ENCODE data around the gene CRACDL. TPM values are rescaled to one million over a fixed set of nuclear protein-coding genes. Genes with fewer than 3 reads are reported as not detected.

CRACDL gene
- total and polyA plus RNA-seq, 2 of the 13 experiments (the other 11 are each of a cell fraction or from before 2014, with no cell fraction given), result 0.15 to 0.26 TPM

DNA sequence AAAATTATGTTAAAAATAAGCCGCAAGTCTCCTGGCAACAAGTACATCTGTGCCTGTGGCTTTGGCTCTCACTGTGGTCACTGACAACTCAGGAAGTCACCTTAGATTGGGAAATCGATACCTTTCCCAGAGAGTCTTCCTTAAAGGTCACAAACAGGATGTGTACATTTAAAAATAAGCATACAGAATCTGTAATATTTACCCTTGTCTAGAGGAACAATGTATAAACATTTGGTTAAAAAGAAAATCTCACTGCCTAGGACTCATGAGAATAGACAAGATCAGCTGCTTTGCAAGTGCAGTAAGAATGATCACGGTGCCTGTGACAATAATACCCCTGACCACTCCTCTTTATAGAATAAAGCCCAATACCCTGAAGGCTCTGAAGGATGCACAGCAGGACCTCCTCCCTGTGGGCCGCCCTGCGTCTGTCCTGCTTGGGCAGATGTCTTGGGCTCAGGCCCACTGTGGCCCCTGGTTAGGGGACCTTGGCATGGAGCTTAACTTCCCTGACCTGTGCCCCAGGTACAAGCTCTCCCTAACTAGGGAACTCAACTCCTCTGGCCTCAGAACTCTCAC is 107.1 kb downstream of the CRACDL start (continued):
- no peak for TF ChIP-seq EED (CRISPR knock-in tag; IDR thresholded peaks at IDR 0.05)
- TF ChIP-seq MYPOP (CRISPR knock-in tag; IDR thresholded peaks at IDR 0.05), result no peak
- TF ChIP-seq BORCS8-MEF2B (CRISPR knock-in tag; IDR thresholded peaks at IDR 0.05), result no peak
- no peak for TF ChIP-seq SMARCC2 (IDR thresholded peaks at IDR 0.05)
- TF ChIP-seq, protein P1, sequence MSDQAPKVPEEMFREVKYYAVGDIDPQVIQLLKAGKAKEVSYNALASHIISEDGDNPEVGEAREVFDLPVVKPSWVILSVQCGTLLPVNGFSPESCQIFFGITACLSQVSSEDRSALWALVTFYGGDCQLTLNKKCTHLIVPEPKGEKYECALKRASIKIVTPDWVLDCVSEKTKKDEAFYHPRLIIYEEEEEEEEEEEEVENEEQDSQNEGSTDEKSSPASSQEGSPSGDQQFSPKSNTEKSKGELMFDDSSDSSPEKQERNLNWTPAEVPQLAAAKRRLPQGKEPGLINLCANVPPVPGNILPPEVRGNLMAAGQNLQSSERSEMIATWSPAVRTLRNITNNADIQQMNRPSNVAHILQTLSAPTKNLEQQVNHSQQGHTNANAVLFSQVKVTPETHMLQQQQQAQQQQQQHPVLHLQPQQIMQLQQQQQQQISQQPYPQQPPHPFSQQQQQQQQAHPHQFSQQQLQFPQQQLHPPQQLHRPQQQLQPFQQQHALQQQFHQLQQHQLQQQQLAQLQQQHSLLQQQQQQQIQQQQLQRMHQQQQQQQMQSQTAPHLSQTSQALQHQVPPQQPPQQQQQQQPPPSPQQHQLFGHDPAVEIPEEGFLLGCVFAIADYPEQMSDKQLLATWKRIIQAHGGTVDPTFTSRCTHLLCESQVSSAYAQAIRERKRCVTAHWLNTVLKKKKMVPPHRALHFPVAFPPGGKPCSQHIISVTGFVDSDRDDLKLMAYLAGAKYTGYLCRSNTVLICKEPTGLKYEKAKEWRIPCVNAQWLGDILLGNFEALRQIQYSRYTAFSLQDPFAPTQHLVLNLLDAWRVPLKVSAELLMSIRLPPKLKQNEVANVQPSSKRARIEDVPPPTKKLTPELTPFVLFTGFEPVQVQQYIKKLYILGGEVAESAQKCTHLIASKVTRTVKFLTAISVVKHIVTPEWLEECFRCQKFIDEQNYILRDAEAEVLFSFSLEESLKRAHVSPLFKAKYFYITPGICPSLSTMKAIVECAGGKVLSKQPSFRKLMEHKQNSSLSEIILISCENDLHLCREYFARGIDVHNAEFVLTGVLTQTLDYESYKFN (CRISPR knock-in tag; conservative IDR thresholded peaks at IDR 0.05), result peak; percentile 69; the same call in 1 of the 2 replicates
- peak; percentile 95 for TF ChIP-seq GATAD2A (CRISPR knock-in tag; IDR thresholded peaks at IDR 0.05)
- no peak for TF ChIP-seq ZSCAN22 (CRISPR knock-in tag; IDR thresholded peaks at IDR 0.05)
- TF ChIP-seq ZNF737 (CRISPR knock-in tag; IDR thresholded peaks at IDR 0.05; ENCODE audit: borderline replicate concordance), result no peak
- peak; percentile 80; the same call in 1 of the 2 replicates for TF ChIP-seq ZBTB20 (CRISPR knock-in tag; IDR thresholded peaks at IDR 0.05; ENCODE audit: borderline replicate concordance, low read depth)
- TF ChIP-seq PCBP2 (optimal IDR thresholded peaks at IDR 0.05; ENCODE audit: low read depth, low read length, poor library complexity, severe bottlenecking), result no peak
- TF ChIP-seq MIER3 (CRISPR knock-in tag; IDR thresholded peaks at IDR 0.05; ENCODE audit: borderline replicate concordance), result peak; percentile 53; the same call in 1 of the 2 replicates
- peak; percentile 60; the same call in 1 of the 2 replicates for TF ChIP-seq NR2F2 (IDR thresholded peaks at IDR 0.05; ENCODE audit: borderline replicate concordance, low read depth)
- no peak for TF ChIP-seq ZBTB39 (CRISPR knock-in tag; IDR thresholded peaks at IDR 0.05)
- TF ChIP-seq SP1 (IDR thresholded peaks at IDR 0.05), result no peak
- no peak for TF ChIP-seq SP1 (CRISPR knock-in tag; IDR thresholded peaks at IDR 0.05)
